WERI-Rb-1 (cell line): Measurements from ENCODE around the gene DNAH1.

ENCODE experiments used
- DNase-seq: peaks from one replicate; pipeline ENCODE4 v3.0.0-alpha.2; 2020
- H3K27ac ChIP-seq: fragments of 250-450 bp; sonication (Bioruptor Pico); 2 replicates; pipeline ENCODE4 v1.5.1; 2020; ENCODE audit warnings: mild to moderate bottlenecking, moderate library complexity
- H3K27me3 ChIP-seq: fragments of 250-450 bp; sonication (Bioruptor Pico); 2 replicates; pipeline ENCODE4 v1.5.1; 2021; ENCODE audit warnings: mild to moderate bottlenecking, low read depth, moderate library complexity; ENCODE audit not compliant: insufficient read depth, severe bottlenecking
- H3K36me3 ChIP-seq: fragments of 250-450 bp; sonication (Bioruptor Pico); 2 replicates; pipeline ENCODE4 v1.5.1; 2020; ENCODE audit warnings: mild to moderate bottlenecking, moderate library complexity
- H3K4me3 ChIP-seq: 2 replicates; pipeline ENCODE4 v1.5.1; 2011; ENCODE audit warnings: low read depth, mild to moderate bottlenecking, control low read depth, low read length
- H3K9me3 ChIP-seq: fragments of 250-450 bp; sonication (Bioruptor Pico); 2 replicates; pipeline ENCODE4 v1.5.1; 2021; ENCODE audit warnings: mild to moderate bottlenecking, moderate library complexity; ENCODE audit not compliant: severe bottlenecking
- CTCF ChIP-seq: IDR thresholded peaks from 2 replicates; pipeline ENCODE4 v1.5.1; 2011; ENCODE audit warnings: low read depth, mild to moderate bottlenecking, control low read depth, inconsistent platforms, low read length

The DNAH1 gene

DNA sequence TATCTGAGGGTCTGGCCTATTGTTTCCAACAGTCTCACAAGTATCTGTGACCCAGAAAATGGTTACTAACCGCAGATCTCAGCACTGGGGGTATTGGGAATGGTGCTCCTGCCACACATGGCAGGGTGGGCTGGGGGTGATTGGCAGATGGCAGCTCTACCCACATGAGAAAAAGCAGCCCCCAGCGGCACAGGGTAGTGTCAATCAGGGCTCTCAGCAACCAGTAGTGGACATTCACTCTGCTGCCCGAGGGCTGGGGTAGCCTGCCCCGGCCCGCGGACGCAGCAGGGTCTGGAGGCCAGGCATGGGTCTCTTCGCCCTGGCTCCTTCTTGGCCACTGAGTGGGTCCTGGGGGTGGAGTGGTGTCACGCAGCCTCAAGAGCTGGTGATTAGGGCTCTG is 8.6 kb downstream of the DNAH1 start:
- TF ChIP-seq CTCF, result no peak
- Histone ChIP-seq H3K9me3 (no peaks in the 10 kb centered on the region), H3K27me3 (no peaks in the 10 kb centered on the region), H3K27ac (no peak overlapping the region), H3K36me3 (no peaks in the 10 kb centered on the region), H3K4me3 (no peak overlapping the region)
- DNase-seq, result no peak

DNA sequence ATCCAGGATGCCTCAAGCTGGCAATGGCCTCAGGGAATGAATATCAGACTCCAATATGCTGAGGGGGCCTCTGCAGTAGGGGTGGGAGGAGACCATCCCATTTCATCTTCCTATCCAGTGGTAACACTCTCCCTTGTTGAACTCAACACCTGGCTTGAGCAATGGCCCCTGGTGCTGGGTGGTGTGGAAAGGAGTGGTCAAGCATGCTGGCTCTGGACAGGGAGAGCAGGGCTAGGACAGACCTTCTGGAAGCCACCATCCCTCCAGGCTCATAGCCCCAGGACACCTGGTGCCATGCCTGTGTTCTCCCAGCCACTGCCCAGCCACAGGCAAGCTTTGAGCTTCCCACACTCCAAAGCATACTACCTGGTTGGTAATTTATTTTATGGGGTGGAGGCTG is 9.6 kb downstream of the DNAH1 start:
- no peaks in the 10 kb centered on the region for H3K36me3 ChIP-seq
- H3K27ac ChIP-seq, result no peak overlapping the region
- no peak for DNase-seq
- H3K27me3 ChIP-seq, result no peaks in the 10 kb centered on the region
- TF ChIP-seq CTCF, result no peak
- H3K9me3 ChIP-seq, result no peaks in the 10 kb centered on the region
- no peak overlapping the region for H3K4me3 ChIP-seq

GRCh38 chr3:52326976-52327375 is 10.9 kb downstream of the DNAH1 start:
- no peaks in the 10 kb centered on the region for H3K36me3 ChIP-seq
- no peak overlapping the region for H3K4me3 ChIP-seq
- no peak for DNase-seq
- H3K27me3 ChIP-seq, result no peaks in the 10 kb centered on the region
- no peaks in the 10 kb centered on the region for H3K9me3 ChIP-seq
- H3K27ac ChIP-seq, result no peak overlapping the region
- TF ChIP-seq CTCF, result no peak

GRCh38 chr3:52327486-52328290 is 11.6 kb downstream of the DNAH1 start:
- H3K36me3 ChIP-seq, result no peaks in the 10 kb centered on the region
- no peak for DNase-seq
- no peaks in the 10 kb centered on the region for H3K9me3 ChIP-seq
- no peak overlapping the region for H3K4me3 ChIP-seq
- H3K27ac ChIP-seq, result no peak overlapping the region
- no peaks in the 10 kb centered on the region for H3K27me3 ChIP-seq
- no peak for TF ChIP-seq CTCF

GRCh38 chr3:52328536-52329080 is 12.5 kb downstream of the DNAH1 start:
- Histone ChIP-seq H3K36me3 (no peaks in the 10 kb centered on the region), H3K27ac (no peak overlapping the region), H3K4me3 (no peak overlapping the region), H3K9me3 (no peaks in the 10 kb centered on the region), H3K27me3 (no peaks in the 10 kb centered on the region)
- no peak for DNase-seq
- TF ChIP-seq CTCF, result no peak
